ENCODE results near the gene FRS2. TPM values are rescaled to one million over a fixed set of nuclear protein-coding genes. Genes with fewer than 3 reads are reported as not detected.

Gene FRS2
- total RNA-seq, 1 donor from 2014 or later = 49.3 TPM

DNA sequence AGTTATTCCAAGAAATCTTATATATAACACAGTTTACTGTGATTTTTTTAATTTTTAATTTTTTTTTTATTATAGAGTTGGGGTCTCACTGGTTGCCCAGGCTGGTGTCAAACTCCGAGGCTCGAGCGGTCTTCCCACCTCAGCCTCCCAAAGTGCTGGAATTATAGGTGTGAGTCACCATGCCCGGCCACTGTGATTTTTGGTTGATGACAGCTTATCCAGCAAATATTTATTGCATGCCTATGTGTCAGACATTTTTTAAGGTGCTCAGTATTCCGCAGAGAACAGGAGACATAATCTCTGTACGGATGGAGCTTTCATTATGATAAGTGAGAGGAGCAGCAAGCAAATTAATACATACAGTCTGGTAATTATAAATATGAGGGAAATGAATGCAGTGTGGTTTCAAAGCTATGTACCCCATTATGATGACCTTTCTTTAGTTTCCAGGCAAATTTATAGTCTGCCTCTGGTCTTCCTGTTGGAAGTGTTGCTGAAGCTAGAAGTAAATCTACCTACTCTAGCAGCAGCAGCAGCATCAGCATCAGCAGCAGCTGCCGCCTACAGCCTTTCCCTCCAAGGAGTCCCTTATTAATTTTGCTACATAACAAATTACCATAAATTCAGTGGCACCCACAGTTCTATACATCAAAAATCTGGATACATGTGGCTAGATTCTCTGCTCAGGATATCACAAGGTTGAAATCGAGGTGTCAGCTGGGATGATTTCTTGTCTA lies 32.3 kb downstream of the FRS2 start:
- no peak for DNase-seq

DNA sequence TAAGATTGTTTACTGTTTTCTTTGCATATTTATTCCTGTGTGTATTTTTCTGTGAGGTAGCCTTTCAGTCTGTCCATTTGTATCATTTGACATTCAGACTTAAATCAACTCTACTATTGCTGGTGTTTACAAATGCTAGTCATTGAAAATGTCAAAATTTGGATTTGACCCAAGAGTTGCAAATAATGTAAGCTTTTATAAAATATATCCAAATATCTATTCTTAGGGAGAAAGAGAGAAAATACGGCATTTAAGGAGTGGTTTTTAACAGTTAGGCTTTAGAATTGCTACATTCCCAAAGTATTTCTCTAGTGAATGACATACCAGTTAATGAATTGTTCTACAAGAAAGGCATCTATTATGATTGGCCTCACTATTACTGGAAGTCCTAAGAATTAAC lies 37.9 kb downstream of the FRS2 start:
- DNase-seq = no peak

DNA sequence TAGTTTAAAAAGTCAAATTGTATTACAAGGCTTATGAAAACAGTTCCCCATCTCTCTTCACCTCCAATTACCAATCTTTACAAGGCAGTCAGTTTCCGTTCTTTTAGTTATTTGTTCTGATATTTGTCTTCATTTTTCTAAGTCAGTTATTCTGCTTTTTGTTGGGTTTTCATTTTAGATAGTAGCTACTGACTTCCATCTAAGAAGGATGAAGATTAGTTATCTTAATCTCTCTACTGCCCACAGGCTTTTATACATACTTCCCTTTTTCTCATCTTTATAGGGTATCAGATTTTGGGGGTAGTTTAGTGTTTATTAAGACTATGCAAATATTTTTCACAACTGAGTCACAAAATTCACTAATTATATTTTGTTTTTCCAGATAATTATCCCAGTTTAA lies 38.4 kb downstream of the FRS2 start:
- no peak for DNase-seq

DNA sequence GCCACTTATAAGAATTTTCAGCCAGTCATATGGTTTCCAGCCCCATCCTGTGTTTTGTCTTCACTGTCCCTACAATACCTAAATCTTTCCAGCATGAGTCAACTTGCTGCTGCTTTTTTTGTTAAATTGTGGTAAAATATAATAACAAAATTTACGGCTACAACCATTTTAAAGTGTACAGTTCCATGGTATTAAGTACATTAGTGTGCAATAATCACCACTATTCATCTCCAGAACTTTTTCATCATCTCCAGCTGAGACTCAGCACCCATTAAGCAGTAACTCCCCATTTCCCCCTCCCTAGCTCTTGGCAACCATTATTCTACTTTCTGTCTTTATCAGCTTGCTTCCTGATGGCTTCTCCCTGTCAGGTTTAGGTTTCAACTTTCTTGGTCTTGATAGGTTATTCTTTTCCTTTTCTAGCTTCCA lies 39.1 kb downstream of the FRS2 start:
- DNase-seq = no peak

DNA sequence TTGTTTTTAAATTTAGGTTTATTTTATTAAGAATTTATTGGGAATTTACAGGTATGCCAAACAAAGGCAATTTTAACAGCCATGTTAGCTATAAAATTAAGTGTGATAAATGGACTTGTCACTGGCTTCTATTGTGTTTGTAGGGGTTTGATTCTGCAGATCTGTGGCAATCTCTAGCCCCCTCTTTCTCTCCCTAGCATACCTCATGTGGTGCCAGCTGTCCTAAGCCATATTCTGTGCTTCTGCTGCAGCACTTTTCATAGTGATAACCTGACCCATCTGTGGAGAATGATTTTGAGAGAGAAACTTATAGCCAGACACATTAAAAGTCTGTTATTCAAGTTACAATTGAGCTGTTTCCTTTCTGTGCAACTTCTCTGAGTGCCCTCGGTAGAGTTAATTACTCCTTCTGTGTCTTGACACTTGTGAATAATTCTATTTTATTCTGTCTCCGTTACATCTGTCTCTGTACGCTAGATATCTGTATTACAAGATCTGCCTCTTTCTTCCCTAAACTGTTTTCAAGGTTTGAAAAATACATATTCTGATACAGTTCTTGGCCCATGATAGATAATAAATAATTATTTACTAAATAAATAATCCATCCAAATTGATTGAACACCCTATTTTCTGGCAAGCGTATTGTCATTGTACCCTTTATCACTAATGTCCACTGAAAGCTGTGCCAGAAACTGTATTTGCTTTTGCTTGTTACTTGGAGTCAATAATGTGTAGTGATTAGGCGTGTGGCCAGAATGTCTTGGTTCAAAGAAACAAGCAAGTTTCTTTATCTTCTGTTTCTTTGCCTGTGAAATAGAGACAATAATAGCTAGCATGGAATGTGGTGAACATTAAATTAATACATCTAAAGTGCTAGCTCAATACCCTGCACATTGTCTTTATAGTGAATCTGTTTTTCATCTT lies 40.0 kb downstream of the FRS2 start:
- no peak for DNase-seq

DNA sequence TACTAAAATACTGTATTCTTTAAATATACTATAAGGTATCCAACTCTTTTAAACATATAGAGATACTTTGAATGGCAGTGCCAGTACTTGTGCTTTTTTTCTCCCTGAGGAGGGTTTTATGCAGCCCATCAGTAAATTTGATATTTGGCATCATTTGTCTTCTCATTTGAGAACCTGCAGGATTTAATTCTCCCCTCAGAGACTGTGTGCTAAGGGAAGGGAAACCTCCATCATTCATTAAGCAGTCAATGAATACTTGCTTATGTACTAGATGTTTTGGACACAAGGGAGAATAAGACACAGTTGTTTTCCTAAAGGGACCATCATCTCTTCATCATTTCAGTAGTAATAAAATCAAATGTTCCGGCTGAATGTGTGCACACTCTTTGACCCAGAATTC lies 40.8 kb downstream of the FRS2 start:
- no peak for DNase-seq

DNA sequence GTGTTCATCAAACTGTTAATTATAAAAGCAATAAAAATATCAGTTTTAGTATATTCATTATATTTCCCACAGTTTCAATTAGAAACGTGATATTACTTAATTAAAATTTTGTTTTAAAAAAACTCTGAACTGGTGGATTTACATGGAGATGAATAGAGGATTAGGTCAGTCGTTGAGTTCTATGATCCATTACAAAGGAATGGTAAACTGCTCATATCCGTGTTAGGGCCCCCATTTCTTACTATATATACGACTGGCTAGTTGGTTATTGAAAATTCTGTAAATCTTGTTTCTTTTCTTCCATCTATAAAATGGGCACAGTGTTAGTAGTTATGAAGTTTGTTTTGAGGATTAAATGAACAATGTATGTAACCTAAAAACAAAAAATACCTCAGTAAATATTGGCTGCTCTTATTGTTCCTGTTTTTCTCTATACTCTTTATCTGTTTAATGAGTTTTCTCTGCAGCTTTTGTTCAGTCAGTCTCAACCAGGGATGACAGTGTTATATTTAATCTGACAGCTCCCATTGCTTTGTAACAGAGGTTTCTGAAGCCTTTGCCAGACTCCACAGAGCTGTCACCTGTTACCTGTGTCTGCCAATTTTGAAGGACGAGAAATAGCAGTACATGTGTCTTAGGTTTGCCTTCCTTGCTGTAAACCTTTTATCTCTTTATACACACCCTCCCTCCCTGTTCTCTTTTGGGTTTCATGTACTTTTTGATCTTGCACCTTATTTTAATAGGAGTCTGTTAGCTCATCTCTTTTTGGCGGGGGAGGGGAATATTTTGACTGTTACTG lies 41.5 kb downstream of the FRS2 start:
- no peak for DNase-seq

DNA sequence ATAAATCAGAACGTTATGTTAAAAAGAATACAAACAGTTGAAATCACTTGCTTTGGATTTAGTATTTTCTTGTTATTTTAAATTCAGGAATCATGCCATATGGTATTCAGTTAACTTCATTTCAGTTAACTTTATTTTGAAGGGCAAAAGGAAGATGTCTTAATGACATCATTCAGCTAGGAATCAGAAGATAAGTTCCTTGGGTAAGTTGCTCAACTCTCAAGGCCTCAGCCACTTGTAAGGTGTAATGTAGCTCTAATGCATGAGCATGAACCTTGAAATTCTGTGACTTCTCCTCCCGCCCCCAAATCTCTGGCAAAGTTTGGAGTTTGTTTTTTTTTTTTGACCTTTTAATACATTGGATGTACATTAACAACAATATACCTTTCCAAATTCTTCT lies 42.6 kb downstream of the FRS2 start:
- DNase-seq = no peak

DNA sequence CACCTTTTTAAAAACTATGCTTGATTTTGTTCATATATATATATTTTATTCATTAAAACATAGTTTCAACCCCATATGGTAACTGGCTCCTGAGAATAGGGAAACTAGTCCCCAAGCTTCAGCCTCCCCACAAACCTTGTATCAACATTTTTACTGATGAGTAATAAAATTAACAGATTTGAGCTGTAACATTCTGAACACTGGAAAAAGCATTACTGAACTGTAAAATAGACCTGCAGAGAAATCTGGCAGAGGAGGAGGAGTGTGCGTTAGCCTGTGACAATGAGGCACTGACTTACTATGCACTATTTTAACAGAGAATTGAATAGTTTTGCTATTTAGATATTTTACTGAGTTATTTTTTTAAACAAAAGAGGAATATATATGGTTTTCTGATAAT lies 43.1 kb downstream of the FRS2 start:
- DNase-seq = no peak

DNA sequence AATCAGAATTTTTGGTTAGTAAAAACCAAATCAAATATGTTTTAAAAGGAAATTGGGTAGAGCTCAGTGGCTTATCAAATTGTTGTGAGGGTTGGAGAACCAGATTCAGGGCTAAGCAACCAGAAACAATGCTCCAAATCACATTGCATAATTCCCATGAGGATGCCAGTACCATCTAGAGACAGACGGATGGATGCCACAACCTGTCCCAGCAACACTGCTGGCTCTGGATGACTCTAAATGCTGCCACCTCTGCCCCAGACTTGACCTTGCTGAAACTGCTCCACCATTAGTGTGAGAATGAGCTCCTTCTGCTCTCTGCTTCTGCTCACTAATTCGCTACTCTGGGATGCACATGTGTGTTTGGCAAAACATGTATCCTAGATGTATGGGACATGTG lies 43.9 kb downstream of the FRS2 start:
- DNase-seq = no peak

DNA sequence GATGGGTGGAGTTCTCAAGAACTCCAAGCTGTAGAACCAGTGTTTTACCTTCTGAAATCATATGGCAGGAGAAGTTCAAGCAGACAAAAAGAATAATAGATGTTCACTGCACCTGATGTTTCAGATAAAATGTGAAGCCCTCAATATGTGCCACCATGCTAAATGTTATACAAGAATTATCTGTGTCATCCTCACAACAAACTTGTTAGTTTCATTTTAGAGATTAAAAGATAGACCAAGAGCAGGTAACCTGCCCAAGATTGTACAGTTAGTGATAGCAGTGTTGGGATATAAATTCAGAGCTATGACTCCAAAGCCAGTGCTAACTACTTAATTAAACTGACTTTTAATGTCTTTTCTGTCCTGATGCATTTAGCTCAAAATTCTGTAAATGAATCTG lies 44.7 kb downstream of the FRS2 start:
- no peak for DNase-seq

DNA sequence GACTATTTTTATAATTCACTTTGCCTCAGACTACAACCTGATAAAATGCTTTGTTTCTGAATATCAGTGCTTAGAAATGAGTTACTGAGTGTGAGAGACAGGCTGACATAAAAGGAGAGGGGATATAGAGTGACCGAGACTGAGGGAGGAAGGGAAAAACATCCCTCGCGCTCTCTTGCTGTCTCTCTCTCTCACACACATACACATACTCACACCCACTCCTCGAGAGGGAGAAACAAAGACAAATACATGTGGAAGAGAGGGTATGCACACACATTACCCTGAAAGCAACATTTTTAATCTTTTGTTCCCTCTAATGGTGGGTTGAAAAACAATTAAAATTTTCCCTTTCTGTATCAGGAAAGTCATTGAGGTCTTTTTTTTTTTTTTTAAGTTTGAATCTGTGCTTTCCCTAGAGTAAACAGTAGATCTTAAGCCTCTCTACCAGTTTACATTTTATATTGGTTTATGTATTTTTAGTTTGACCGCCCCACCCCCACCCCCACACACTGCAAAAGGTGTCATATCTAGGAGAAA lies 45.3 kb downstream of the FRS2 start:
- DNase-seq = no peak

DNA sequence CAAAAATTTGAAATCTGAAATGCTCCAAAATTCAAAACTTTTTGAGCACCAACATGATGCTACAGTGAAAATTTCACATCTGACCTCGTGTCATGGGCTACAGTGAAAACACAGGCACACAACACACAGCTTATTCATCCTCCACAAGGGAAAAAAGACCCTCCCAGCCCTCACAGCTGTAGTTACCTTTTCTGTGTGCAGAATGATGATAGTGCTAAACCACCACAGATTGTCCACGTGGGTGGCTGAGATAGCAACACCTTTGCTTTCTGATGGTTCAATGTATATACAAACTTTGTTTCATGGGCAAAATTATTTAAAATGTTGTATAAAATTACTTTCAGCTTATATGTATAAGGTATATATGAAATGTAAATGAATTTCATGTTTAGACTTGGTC lies 46.8 kb downstream of the FRS2 start:
- DNase-seq = no peak

DNA sequence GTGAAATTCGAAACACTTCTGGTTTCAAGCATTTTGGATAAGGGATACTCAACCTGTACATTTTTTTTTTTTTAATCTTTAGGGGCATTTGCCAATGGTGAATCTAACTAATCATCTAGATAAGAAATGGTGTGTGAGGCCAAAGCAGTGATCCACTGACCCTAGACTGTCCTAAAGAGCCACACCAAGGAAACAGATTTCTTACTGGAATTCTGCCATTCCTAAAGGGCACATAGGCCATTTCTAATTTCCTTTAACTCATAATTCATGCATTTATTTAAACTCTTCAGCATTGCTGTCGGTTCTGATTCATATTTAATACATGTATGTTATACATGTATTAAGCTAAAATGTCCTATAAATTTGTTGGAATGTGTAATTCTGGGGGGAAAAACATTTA lies 47.2 kb downstream of the FRS2 start:
- DNase-seq = no peak

DNA sequence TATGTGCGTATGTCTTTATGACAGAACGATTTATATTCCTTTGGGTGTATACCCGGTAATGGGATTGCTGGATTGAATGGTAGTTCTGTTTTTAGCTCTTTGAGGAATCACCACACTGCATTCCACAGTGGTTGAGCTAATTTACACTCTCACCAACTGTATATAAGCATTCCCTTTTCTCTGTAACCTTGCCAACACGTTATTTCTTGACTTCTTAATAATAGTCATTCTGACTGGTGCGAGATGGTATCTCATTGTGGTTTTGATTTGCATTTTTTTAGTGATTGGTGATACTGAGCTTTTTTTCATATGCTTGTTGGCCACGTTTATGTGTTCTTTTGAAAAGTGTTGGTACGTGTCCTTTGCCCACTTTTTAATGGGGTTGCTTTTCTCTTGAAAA lies 49.7 kb downstream of the FRS2 start:
- DNase-seq = no peak

DNA sequence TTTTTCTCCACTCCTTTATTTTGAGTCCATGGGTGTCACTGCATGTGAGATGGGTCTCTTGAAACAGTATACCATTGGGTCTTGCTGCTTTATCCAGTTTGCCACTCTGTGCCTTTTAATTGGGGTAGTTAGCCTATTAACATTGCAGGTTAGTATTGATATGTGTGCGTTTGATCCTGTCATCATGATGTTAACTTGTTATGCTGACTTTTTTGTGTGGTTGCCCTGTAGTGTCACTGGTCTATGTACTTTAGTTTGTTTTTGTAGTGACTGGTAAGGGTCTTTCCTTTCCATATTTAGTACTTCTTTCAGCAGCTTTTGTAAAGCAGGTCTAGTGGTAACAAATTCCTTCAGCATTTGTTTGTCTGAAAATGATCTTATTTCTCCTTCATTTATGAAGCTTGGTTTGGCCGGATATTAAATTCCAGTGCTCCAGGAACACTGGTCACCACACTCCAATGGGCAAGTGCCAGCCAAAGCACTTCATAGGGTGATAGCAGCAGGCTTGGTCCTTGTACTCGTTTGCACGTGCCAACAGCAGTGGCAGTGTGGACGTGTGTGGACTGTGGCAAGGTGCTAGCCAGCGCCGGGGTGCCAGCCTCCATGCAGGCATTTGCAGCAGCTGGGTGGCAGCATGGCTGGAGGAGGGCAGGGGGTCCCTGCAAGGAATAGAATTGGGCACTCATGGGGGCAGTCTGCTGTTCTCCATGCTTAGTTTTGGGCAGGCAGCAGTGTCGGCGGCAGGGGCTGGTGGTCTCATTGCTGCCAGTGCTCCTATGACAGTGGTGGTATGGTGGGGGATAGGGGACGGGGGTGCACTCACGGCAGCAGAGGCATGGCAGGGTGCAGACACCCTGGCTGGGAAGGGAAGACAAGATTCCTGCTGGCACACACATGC lies 53.5 kb downstream of the FRS2 start:
- no peak for DNase-seq

DNA sequence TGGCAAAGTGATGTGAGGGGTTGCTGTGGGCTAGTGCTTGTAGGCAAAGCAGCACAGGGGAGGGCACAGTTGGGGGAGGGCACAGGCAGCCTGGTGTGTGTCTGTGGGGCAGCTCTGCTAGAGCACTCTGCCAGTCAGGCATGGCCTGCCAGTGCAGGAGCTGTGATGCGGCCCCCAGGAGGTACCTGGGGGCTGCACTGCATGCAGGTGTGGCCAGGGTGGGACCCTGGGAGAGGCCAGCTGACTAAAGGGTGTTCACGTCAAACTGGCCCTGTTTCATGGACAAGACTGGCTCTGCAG lies 54.1 kb downstream of the FRS2 start:
- no peak for DNase-seq

DNA sequence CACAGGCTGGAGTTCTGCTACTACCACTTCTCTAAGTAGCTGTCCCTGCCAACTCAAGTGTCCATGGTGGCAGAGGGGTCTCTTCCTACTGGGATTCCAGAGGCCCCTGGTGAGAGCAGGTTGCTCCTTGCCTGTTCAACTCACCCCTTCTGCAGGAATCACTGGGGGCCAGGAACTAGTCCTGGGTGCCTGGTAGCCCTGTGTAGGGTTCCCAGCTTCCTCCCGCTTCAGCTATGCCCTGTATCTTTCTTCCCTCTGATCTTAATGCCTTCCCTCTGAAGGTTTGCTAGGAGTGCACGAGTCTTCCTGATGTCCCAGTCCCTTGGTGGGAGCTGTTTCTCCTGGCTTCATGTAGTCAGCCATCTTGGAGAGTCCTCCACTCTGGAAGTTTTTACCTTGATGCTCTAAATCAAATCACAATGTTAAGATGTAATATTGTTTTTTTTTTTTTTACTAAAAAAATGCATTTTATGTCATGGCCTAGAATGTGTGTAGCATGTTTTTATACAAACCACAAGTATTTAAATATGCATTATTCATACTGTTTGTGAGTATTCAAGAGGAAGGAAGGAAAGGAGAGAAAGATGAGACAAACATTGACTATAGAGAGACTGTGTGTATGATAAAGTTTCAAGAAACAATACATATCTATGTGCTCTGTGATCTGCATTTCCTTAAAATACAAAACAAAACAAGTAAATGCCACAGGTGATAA lies 54.7 kb downstream of the FRS2 start:
- no peak for DNase-seq

DNA sequence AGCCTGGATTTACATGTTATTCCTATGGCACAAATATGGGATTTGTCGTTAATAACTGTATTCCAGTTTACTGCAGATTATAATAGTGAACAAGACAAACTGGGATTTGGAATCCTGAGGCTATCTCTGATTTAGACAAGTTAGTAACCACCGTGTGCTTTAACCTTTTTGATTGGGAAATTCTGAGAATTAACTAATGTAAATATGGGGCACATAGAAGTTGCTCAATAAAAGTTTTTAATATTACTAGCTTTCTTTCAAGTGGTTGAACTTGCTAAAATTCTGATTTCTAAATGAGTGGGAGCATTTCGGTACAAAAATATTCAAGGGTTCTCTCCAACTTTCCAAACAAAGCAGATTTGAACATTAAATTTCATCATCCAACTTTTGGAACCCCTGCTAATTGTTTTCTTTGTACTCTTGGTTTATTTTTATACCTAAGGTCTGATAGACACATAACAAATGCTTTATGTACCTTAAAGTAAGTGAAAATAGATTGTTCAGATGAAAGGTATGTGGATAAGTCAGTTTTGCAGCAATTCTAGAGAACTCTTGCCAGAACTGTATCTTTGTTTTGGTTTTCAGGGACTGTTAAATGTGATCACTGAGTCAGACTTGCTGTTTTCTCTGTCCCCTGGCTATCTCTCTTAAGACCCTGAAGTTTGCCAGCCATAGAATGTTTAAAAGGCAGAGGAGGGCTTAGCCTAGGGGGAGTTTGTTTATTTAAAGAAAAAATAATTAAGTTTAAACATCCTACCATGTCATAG lies 57.5 kb downstream of the FRS2 start:
- no peak for DNase-seq

DNA sequence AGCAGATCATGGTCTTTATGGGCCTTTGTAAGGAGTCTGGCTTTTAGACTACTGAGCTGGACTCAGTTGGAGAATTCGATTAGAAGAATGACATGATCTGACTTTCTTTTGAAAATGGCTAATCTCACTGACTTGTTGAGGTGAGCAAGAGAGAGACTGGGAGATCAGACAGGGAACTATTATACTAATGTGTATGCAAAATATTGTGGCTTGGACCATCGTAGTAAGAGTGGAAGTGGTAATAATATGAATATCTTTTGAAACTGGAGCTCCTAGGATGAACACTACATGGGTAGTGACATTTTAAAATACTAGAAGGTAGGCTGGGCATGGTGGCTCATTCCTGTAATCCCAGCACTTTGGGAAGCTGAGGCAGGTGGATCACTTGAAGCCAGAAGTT lies 58.8 kb downstream of the FRS2 start:
- DNase-seq = no peak

Measured in skin of body (tissue), 2 donors.